Measurements from ENCODE around the gene CCDC50.

The CCDC50 gene

DNA sequence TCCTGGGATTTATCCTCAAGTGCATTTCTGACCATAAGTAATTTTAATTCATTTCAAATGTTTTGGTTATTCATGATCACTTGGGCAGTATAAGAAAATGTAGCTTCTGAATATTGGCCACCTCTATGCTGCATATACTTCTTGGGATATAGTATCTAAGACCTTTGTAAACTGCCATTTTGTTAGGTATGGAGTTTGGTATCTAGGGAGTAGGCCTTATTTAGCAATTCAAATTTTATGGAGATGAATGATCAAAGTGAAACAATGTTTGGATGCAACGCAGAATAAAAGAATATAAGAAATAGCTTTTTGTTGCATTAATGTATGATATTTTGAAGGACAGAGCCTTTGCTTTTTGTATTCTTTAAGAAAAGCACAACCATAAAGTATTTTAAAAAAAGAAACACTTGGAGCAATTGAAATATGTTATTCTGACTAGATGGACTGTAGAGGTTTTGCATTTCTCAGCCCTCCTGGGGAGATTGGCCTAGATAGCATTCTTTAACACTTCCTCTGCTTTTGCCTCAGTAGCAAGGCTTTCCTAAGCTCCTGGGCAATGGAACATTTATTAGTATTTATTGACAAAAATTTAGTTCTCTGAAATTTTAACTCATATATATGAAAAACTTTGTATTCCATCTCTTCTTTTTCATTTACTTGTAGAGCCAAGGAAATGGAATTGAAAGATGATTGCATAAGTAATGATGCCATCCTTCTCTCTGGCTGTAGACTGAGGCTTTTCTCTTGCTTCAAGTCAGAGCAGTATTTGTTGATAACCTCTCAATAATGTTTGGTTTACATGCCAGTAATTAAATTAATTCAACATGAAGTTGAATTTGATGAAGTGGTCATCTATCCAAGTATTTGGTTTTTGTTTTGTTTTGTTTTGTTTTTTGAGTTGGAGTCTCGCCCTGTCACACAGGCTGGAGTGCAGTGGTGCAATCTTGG lies 62.9 kb downstream of the CCDC50 start:
- no peaks in the 10 kb centered on the region for H3K27me3 Mint-ChIP-seq
- no peaks in the 10 kb centered on the region for H3K4me1 Mint-ChIP-seq (ENCODE audit: low read depth)
- H3K9me3 Mint-ChIP-seq = no peaks in the 10 kb centered on the region
- no peak overlapping the region for H3K4me3 Mint-ChIP-seq
- H3K27ac Mint-ChIP-seq = no peak overlapping the region
- peaks cover 5% of the 10 kb centered on the region for H3K36me3 Mint-ChIP-seq (ENCODE audit: low read depth)

DNA sequence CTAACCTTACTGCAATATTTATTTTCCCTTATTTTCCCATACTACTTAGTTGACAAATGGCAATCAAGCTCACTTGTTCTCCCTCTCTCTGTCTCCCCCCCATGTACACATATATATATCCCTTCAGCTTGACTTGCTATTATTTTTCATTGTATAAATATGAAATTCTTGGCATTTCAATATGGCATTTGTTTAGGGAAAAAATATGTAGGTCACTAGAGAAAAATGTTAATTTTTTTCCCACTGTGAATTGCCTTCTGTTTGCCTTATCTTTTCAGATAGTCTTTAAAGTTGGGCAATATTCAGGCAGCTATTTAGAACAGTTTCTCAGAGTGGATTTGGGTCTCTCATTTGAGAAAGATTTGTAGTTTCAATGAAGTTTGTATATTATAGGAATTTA lies 64.0 kb downstream of the CCDC50 start:
- no peaks in the 10 kb centered on the region for H3K27me3 Mint-ChIP-seq
- H3K27ac Mint-ChIP-seq = no peak overlapping the region
- H3K9me3 Mint-ChIP-seq = no peaks in the 10 kb centered on the region
- peaks cover 5% of the 10 kb centered on the region for H3K36me3 Mint-ChIP-seq (ENCODE audit: low read depth)
- no peak overlapping the region for H3K4me3 Mint-ChIP-seq
- H3K4me1 Mint-ChIP-seq (ENCODE audit: low read depth) = no peaks in the 10 kb centered on the region

DNA sequence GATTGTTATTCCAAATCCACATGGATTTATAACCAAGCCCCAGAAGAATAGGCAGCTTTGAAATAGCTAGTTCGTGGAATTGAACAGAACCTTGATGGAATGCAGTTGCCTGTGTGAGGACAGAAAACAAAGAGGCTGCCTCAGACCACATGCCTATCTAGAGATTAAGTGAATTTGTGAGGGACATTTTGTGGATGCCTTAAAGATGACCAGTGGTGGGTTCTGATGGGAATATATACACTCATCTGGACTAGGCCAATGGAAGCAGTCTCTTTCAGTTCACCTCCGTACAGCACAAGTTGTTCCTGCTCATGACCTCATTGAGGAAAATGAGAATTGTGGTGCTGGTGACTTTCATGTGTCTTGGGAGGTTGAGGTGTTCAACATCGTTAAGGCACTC lies 68.6 kb downstream of the CCDC50 start:
- Mint-ChIP-seq H3K27ac (no peak overlapping the region), H3K27me3 (no peaks in the 10 kb centered on the region), H3K9me3 (no peaks in the 10 kb centered on the region), H3K36me3 (ENCODE audit: low read depth) (no peaks in the 10 kb centered on the region), H3K4me1 (ENCODE audit: low read depth) (no peaks in the 10 kb centered on the region), H3K4me3 (no peak overlapping the region)

DNA sequence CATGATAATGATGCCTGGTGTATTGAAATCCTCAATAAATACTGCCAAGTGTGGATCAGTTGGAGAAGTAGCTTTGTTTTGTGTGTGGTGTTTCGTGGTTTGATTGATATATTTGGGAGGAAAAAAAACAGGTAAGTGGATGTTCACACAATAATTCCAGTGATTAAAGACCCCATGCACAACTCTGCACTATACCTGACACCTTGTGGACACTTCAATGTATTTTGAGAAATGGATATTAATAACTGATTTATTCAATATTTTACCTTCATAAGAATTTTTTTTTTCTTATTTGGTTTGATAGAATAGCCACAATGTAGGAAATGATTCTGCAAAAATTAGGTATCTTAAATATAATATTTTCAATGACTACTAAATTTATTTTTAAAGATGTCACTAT lies 69.4 kb downstream of the CCDC50 start:
- Mint-ChIP-seq H3K36me3 (ENCODE audit: low read depth) (no peaks in the 10 kb centered on the region), H3K9me3 (no peaks in the 10 kb centered on the region), H3K4me1 (ENCODE audit: low read depth) (no peaks in the 10 kb centered on the region), H3K27ac (no peak overlapping the region), H3K4me3 (no peak overlapping the region), H3K27me3 (no peaks in the 10 kb centered on the region)

DNA sequence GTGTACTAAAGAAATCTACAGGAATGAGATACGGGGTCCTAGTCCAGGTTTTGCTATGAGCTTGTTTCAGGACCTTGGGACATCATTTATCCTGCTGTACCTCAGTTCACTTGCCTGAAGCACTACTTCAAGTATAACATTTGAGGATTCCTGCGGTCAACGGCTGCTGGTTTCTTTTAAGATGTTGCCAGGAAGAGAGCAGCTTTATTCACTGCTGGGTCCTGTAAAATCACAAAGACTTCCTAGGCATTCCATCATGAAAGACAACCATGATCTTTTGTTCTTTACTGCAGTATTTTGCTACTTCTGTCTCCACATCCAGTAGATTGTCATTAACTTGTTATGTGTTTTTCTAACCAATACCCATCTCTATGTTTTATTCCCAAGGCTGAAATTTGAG lies 70.7 kb downstream of the CCDC50 start:
- Mint-ChIP-seq H3K36me3 (ENCODE audit: low read depth) (no peaks in the 10 kb centered on the region), H3K9me3 (no peaks in the 10 kb centered on the region), H3K27ac (no peak overlapping the region), H3K27me3 (no peaks in the 10 kb centered on the region), H3K4me3 (no peak overlapping the region), H3K4me1 (ENCODE audit: low read depth) (no peaks in the 10 kb centered on the region)

DNA sequence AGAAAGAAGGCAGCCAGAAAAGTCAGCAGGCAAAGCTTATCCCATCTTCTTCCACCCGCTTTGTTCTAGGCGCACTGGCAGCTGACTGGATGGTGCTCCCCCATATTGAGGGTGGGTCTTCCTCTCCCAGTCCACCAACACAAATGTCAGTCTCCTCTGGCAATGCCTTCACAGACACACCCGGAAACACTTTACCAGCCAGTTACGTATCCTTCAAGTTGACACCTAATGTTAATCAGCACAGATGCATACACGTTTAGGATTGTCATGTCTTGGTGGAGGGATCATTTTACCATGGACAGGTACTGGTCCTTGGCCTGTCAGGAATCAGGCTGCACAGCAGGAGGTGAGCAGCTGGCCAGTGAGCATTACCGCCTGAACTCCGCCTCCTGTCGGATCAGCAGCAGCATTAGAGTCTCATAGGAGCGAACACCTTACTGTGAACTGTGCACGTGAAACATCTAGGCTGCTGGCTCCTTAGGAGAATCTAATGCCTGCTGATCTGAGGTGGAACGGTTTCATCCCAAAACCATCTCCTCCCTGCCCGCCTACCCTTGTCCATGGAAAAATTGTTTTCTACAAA lies 72.7 kb downstream of the CCDC50 start:
- H3K4me1 Mint-ChIP-seq (ENCODE audit: low read depth) = no peaks in the 10 kb centered on the region
- H3K36me3 Mint-ChIP-seq (ENCODE audit: low read depth) = no peaks in the 10 kb centered on the region
- no peaks in the 10 kb centered on the region for H3K27me3 Mint-ChIP-seq
- no peak overlapping the region for H3K4me3 Mint-ChIP-seq
- no peak overlapping the region for H3K27ac Mint-ChIP-seq
- no peaks in the 10 kb centered on the region for H3K9me3 Mint-ChIP-seq

DNA sequence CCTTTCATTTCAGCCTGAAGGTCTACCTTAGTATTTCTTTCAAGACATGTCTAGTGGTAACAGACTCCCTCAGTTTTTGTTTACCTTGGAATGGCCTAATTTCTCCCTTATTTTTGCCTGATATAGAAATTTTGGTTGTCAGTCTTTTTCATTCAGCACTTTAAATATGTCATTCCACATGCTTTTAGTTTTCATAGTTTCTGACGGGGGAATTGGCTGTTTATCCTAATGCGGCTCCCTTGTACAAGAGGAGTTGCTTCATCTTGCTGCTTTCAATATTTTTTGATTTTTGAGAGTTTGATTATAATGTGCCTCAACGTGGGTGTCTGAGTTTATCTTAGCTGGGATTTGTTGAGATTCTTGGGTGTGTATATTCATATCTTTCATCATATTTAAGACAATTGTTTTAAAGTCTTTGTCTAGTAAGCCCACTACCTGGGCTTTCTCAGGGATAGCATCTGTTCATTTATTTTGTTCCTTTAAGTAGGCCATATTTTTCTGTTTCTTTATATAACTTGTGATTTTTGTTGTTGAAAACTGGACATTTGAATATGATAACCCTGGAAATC lies 80.7 kb downstream of the CCDC50 start:
- Mint-ChIP-seq H3K4me1 (ENCODE audit: low read depth) (no peaks in the 10 kb centered on the region), H3K36me3 (ENCODE audit: low read depth) (no peaks in the 10 kb centered on the region), H3K27me3 (no peaks in the 10 kb centered on the region), H3K27ac (no peak overlapping the region), H3K9me3 (no peaks in the 10 kb centered on the region), H3K4me3 (no peak overlapping the region)

DNA sequence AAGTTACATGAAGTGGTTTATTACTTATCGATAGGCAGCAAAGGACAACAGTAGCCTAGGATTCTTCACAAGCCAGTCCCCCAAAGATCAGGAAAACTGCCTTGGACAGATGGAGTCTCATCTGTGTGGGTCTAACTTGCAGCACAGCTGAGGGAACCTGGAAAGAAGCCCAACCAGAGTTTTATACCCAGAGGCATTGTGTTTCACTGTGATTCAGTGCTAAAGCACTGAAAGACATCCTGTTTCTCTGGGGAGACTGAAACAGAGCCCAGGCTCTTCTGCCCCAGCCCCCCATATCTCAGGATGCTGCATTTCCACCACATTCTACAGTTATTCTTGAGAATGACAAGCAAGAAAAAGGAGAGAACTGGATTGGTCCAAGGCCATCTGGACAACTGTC lies 83.6 kb downstream of the CCDC50 start:
- H3K27me3 Mint-ChIP-seq = no peaks in the 10 kb centered on the region
- no peaks in the 10 kb centered on the region for H3K4me1 Mint-ChIP-seq (ENCODE audit: low read depth)
- no peak overlapping the region for H3K27ac Mint-ChIP-seq
- no peaks in the 10 kb centered on the region for H3K9me3 Mint-ChIP-seq
- H3K36me3 Mint-ChIP-seq (ENCODE audit: low read depth) = no peaks in the 10 kb centered on the region
- H3K4me3 Mint-ChIP-seq = no peak overlapping the region

DNA sequence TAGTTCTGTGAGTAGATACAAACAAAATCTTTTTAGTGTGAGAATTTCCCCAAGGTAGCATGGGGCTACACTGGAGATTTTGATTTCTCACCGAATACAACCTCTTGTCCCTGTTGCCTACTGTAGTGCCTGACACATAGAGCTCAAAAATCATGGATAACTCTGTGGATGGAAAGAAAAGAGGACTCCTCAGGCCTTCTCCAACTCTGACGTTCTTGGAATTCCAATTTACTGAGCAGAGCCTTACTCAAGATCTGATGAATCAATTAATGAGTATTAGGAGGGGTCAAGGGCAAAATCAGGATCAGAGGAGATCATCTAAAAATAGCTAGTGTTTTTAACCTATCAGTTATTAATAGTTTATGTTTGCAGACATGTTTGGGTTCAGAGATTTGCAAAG lies 85.1 kb downstream of the CCDC50 start:
- no peaks in the 10 kb centered on the region for H3K27me3 Mint-ChIP-seq
- no peaks in the 10 kb centered on the region for H3K9me3 Mint-ChIP-seq
- H3K4me3 Mint-ChIP-seq = no peak overlapping the region
- H3K36me3 Mint-ChIP-seq (ENCODE audit: low read depth) = no peaks in the 10 kb centered on the region
- H3K27ac Mint-ChIP-seq = no peak overlapping the region
- H3K4me1 Mint-ChIP-seq (ENCODE audit: low read depth) = no peaks in the 10 kb centered on the region

DNA sequence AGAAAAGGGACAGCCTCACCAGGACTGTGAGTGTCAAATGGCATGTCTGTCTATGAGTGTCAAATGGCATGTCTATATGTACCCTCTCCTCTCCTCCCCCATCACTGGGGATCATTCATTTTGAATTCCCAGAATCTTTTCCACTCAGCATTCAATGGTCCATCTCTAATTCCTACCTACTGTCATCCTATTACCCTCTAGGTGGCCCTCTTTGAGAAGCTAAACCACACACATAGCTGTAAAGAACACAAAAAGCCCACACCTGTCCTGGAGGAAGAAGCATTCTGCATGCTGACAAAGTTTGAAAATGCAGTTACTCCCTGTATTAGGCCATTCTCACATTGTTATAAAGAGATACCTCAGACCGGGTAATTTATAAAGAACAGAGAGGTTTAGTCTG lies 85.5 kb downstream of the CCDC50 start:
- Mint-ChIP-seq H3K9me3 (no peaks in the 10 kb centered on the region), H3K4me3 (no peak overlapping the region), H3K27me3 (no peaks in the 10 kb centered on the region), H3K27ac (no peak overlapping the region), H3K36me3 (ENCODE audit: low read depth) (no peaks in the 10 kb centered on the region), H3K4me1 (ENCODE audit: low read depth) (no peaks in the 10 kb centered on the region)

DNA sequence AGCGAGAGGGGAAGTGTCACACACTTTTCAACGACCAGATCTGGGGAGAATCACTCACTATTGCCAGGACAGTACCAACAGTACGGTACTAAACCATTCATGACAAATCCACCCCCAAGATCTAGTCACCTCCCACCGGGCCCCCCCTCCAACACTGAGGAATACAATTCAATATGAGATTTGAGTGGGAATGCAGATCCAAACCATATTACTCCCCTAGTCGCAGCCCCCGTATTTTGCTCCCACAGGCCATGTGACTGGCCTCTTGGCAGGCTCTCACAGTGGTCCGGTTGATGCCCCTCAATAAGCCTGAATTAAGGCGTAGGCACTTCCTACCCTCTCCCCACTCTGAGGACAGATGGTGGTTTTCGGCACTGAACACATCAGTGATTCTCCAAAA lies 86.4 kb downstream of the CCDC50 start:
- no peaks in the 10 kb centered on the region for H3K9me3 Mint-ChIP-seq

DNA sequence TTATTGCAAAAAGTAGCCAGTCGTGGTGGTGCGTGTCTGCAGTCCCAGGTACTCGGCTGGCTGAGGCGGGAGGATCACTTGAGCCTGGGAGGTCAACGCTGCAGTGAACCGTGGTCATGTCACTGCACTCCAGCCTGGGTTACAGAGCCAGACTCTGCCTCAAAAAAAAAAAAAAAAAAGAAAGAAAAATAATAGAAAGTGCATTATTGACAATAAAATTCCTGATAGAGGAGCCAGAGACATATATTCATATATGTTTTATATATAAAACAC lies 88.2 kb downstream of the CCDC50 start:
- H3K4me1 Mint-ChIP-seq (ENCODE audit: low read depth) = no peaks in the 10 kb centered on the region
- no peak overlapping the region for H3K4me3 Mint-ChIP-seq
- no peaks in the 10 kb centered on the region for H3K36me3 Mint-ChIP-seq (ENCODE audit: low read depth)
- no peaks in the 10 kb centered on the region for H3K27me3 Mint-ChIP-seq
- H3K27ac Mint-ChIP-seq = no peak overlapping the region
- no peaks in the 10 kb centered on the region for H3K9me3 Mint-ChIP-seq

More for the DNA sequence above, 86.4 kb downstream of the CCDC50 start:
- H3K27me3 Mint-ChIP-seq = no peaks in the 10 kb centered on the region
- no peak overlapping the region for H3K4me3 Mint-ChIP-seq
- H3K27ac Mint-ChIP-seq = no peak overlapping the region
- no peaks in the 10 kb centered on the region for H3K36me3 Mint-ChIP-seq (ENCODE audit: low read depth)
- H3K4me1 Mint-ChIP-seq (ENCODE audit: low read depth) = no peaks in the 10 kb centered on the region

DNA sequence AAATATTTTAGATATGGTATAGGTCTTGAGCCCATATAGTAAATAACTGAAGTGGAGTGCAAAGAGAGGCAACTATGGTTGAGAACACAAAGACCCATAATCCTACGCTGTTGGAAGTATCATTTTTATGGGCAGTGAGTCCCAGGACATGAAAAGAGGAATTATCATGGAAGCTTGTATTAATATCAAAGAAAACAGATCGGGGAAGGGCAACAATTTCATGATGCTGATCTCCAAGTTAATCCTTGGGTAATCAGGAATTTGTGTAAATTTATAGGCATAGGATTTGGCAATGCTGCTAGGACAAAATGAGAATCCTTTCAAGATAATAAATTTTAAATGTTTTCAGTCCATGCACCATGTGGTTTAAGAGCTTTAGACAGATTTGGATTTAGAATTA lies 91.6 kb downstream of the CCDC50 start:
- Mint-ChIP-seq H3K9me3 (no peaks in the 10 kb centered on the region), H3K27ac (no peak overlapping the region), H3K36me3 (ENCODE audit: low read depth) (no peaks in the 10 kb centered on the region), H3K4me1 (ENCODE audit: low read depth) (no peaks in the 10 kb centered on the region), H3K4me3 (no peak overlapping the region), H3K27me3 (no peaks in the 10 kb centered on the region)

DNA sequence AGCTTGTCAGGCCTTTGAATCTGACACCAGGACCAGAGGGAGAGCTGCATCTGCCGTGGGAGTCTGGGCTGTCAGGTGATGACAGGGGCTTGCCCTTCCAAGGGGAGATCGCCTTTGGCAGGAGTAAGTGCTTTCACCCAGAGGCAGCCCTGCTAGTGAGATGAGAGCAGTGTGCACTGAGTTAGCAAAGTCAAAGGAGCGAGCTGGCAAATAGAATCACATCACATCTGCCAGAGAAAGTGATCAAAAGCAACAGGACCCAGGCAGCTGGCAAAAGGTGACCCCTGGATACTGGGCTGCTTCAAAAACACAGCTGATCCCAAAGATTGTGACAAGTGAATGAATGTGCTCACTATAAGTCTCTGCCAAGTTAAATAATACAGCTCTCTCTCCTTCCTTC lies 95.7 kb downstream of the CCDC50 start:
- Mint-ChIP-seq H3K36me3 (ENCODE audit: low read depth) (no peaks in the 10 kb centered on the region), H3K4me1 (ENCODE audit: low read depth) (no peaks in the 10 kb centered on the region), H3K4me3 (no peak overlapping the region), H3K27ac (no peak overlapping the region), H3K27me3 (no peaks in the 10 kb centered on the region), H3K9me3 (no peaks in the 10 kb centered on the region)

DNA sequence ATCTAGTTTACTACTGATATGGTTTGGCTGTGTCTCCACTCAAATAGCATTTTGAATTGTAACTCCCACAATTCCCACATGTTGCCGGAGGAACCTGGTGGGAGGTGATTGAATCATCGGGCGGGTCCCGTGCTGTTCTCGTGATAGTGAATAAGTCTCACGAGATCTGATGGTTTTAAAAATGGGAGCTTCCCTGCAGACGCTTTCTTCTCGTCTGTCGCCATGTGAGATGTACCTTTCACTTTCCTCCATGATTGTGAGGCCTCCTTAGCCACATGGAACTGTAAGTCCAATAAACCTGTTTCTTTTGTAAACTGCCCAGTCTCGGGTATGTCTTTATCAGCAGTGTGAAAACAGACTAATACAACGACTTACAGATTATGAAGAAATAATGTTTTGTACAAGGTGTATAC lies 96.1 kb downstream of the CCDC50 start:
- no peaks in the 10 kb centered on the region for H3K36me3 Mint-ChIP-seq (ENCODE audit: low read depth)
- H3K4me1 Mint-ChIP-seq (ENCODE audit: low read depth) = no peaks in the 10 kb centered on the region
- H3K27ac Mint-ChIP-seq = no peak overlapping the region
- no peaks in the 10 kb centered on the region for H3K27me3 Mint-ChIP-seq
- no peaks in the 10 kb centered on the region for H3K9me3 Mint-ChIP-seq
- H3K4me3 Mint-ChIP-seq = no peak overlapping the region

DNA sequence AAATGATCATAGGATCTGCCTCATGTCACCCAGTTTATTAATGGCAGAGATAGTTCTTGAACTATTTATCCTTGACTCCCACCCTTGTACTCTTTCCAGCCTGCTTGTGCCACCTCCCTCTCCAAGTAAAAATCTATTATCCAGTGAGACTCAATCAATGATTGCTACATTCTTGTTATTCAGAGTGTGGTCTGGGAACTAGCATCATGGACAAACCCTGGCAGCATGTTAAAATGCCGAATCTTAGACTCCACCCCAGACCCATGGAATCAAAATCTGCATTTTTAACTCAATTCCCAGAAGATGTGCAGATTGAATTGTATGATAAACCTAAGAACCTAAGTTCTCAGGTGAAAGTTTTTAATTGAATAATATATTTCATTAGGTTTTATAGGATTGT lies 97.1 kb downstream of the CCDC50 start:
- peaks cover 5% of the 10 kb centered on the region for H3K9me3 Mint-ChIP-seq
- no peaks in the 10 kb centered on the region for H3K36me3 Mint-ChIP-seq (ENCODE audit: low read depth)
- peaks cover 2% of the 10 kb centered on the region for H3K27me3 Mint-ChIP-seq
- H3K4me3 Mint-ChIP-seq = no peak overlapping the region
- no peaks in the 10 kb centered on the region for H3K4me1 Mint-ChIP-seq (ENCODE audit: low read depth)
- no peak overlapping the region for H3K27ac Mint-ChIP-seq
